ENCODE measurements around the gene TPD52L1. TPM values are rescaled to one million over a fixed set of nuclear protein-coding genes. Genes with fewer than 3 reads are reported as not detected.

Gene TPD52L1
- total and polyA plus RNA-seq, 10 donors, result 0.80 to 9.1 (median 3.9) TPM

- no peaks in the 10 kb centered on the region for H3K9me3 ChIP-seq
- intact Hi-C loops (cut with DNase I; ENCODE audit: low total_unique reads), result no loop called here
- DNase-seq, result no peak
Observed at GRCh38 chr6:125173341-125174095, 19.9 kb downstream of the TPD52L1 start.

GRCh38 chr6:125174626-125175025 is 21.1 kb downstream of the TPD52L1 start:
- Histone ChIP-seq H3K36me3 (no peaks in the 10 kb centered on the region), H3K9me3 (no peaks in the 10 kb centered on the region), H3K4me1 (no peaks in the 10 kb centered on the region), H3K4me3 (no peak overlapping the region), H3K27me3 (replicated peaks in 1 of 7) (no peaks in the 10 kb centered on the region), H3K27ac (no peak overlapping the region)
- intact Hi-C loops (cut with DNase I; ENCODE audit: low total_unique reads), result no loop called here
- 30 to 59% (median 45%) methylated on average over 1 of the region's 1 CpG for WGBS, 5 donors
- DNase-seq, result no peak
- TF ChIP-seq CTCF (IDR thresholded peaks at IDR 0.05 in 8 of 11, conservative IDR thresholded peaks at IDR 0.05 in 3 of 11) (no peak), POLR2A (IDR thresholded peaks at IDR 0.05) (no peak)

More at GRCh38 chr6:125173341-125174095, 19.9 kb downstream of the TPD52L1 start:
- no peaks in the 10 kb centered on the region for H3K27me3 ChIP-seq (replicated peaks in 1 of 7)
- H3K27ac ChIP-seq, result no peak overlapping the region
- H3K4me3 ChIP-seq, result no peak overlapping the region
- WGBS, 5 donors, result 66 to 81% (median 77%) methylated on average over 6 of the region's 6 CpGs
- no peaks in the 10 kb centered on the region for H3K4me1 ChIP-seq
- TF ChIP-seq POLR2A (IDR thresholded peaks at IDR 0.05), result no peak
- TF ChIP-seq POLR2AphosphoS5 (IDR thresholded peaks at IDR 0.05), result no peak
- no peaks in the 10 kb centered on the region for H3K36me3 ChIP-seq

GRCh38 chr6:125175466-125176048 is 22.0 kb downstream of the TPD52L1 start:
- Histone ChIP-seq H3K27me3 (replicated peaks in 1 of 7) (no peaks in the 10 kb centered on the region), H3K27ac (no peak overlapping the region), H3K36me3 (no peaks in the 10 kb centered on the region), H3K9me3 (no peaks in the 10 kb centered on the region), H3K4me1 (no peaks in the 10 kb centered on the region), H3K4me3 (no peak overlapping the region)
- WGBS, 5 donors, result 64 to 81% (median 78%) methylated on average over 1 of the region's 1 CpG
- DNase-seq, result no peak
- intact Hi-C loops (cut with DNase I; ENCODE audit: low total_unique reads), result no loop called here
- TF ChIP-seq CTCF (IDR thresholded peaks at IDR 0.05 in 8 of 11, conservative IDR thresholded peaks at IDR 0.05 in 3 of 11) (no peak), POLR2AphosphoS5 (IDR thresholded peaks at IDR 0.05) (no peak), POLR2A (IDR thresholded peaks at IDR 0.05) (no peak)

GRCh38 chr6:125182237-125183008 is 28.9 kb downstream of the TPD52L1 start:
- Histone ChIP-seq H3K4me3 (no peak overlapping the region), H3K27me3 (replicated peaks in 1 of 7) (peaks cover 0 to 5% (median 0%) of the 10 kb centered on the region in 7 donors), H3K9me3 (no peaks in the 10 kb centered on the region), H3K36me3 (no peaks in the 10 kb centered on the region), H3K27ac (no peak overlapping the region), H3K4me1 (no peaks in the 10 kb centered on the region)
- intact Hi-C loops (cut with DNase I; ENCODE audit: low total_unique reads), result no loop called here
- TF ChIP-seq POLR2A (IDR thresholded peaks at IDR 0.05) (no peak), POLR2AphosphoS5 (IDR thresholded peaks at IDR 0.05) (no peak), CTCF (IDR thresholded peaks at IDR 0.05 in 8 of 11, conservative IDR thresholded peaks at IDR 0.05 in 3 of 11) (no peak)
- DNase-seq, result no peak
- 85 to 92% (median 86%) methylated on average over 6 of the region's 6 CpGs for WGBS, 5 donors
